Suprapubic skin (tissue), 4 donors: ENCODE results near the gene ESPN.

ENCODE experiments used
- POLR2A ChIP-seq, 2 donors: fragments of 450-650 bp; IDR thresholded peaks; one replicate each; pipeline ENCODE4 v1.6.1; 2017; ENCODE audit warnings: antibody characterized with exemption in 2 of 2, mild to moderate bottlenecking in 2 of 2, moderate library complexity in 2 of 2
- POLR2AphosphoS5 ChIP-seq, 3 donors: sonication (generic); formaldehyde crosslinking; IDR thresholded peaks; one replicate each; pipeline ENCODE4 v1.6.1; 2017; ENCODE audit warnings: antibody characterized with exemption in 3 of 3
- TF ChIP-seq, protein P1 (sequence below), 2 donors: fragments of 200-600 bp in 1 of 2; fragments of 450-650 bp in 1 of 2; sonication (generic) in 1 of 2; IDR thresholded peaks; one replicate each; pipeline ENCODE4 v1.5.1; 2016 to 2019; ENCODE audit warnings: antibody characterized with exemption in 2 of 2, mild to moderate bottlenecking in 1 of 2, moderate library complexity in 1 of 2

GRCh38 chr1:6424619-6425593 lies at the start of gene ESPN:
- TF ChIP-seq, protein P1, sequence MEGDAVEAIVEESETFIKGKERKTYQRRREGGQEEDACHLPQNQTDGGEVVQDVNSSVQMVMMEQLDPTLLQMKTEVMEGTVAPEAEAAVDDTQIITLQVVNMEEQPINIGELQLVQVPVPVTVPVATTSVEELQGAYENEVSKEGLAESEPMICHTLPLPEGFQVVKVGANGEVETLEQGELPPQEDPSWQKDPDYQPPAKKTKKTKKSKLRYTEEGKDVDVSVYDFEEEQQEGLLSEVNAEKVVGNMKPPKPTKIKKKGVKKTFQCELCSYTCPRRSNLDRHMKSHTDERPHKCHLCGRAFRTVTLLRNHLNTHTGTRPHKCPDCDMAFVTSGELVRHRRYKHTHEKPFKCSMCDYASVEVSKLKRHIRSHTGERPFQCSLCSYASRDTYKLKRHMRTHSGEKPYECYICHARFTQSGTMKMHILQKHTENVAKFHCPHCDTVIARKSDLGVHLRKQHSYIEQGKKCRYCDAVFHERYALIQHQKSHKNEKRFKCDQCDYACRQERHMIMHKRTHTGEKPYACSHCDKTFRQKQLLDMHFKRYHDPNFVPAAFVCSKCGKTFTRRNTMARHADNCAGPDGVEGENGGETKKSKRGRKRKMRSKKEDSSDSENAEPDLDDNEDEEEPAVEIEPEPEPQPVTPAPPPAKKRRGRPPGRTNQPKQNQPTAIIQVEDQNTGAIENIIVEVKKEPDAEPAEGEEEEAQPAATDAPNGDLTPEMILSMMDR (IDR thresholded peaks at IDR 0.05): no peak
- no peak for TF ChIP-seq POLR2AphosphoS5 (IDR thresholded peaks at IDR 0.05)
- TF ChIP-seq POLR2A (IDR thresholded peaks at IDR 0.05): no peak
